Coronary artery (tissue), 2 donors: ENCODE results near the gene LRRC61.

Source experiments
- DNase-seq: peaks from one replicate; pipeline ENCODE4 v3.0.0-alpha.2; 2017; ENCODE audit warnings: low spot score
- H3K27ac ChIP-seq, 2 donors: fragments of 200-600 bp; sonication (generic); one replicate each; pipeline ENCODE4 v1.5.1; 2016 to 2019
- H3K4me3 ChIP-seq: fragments of 200-600 bp; sonication (generic); 2 replicates; pipeline ENCODE4 v1.5.1; 2016; ENCODE audit warnings: mild to moderate bottlenecking, moderate library complexity
- CTCF ChIP-seq: fragments of 200-600 bp; sonication (generic); IDR thresholded peaks from one replicate; pipeline ENCODE4 v1.5.1; 2019; ENCODE audit warnings: antibody characterized with exemption

LRRC61 gene

DNA sequence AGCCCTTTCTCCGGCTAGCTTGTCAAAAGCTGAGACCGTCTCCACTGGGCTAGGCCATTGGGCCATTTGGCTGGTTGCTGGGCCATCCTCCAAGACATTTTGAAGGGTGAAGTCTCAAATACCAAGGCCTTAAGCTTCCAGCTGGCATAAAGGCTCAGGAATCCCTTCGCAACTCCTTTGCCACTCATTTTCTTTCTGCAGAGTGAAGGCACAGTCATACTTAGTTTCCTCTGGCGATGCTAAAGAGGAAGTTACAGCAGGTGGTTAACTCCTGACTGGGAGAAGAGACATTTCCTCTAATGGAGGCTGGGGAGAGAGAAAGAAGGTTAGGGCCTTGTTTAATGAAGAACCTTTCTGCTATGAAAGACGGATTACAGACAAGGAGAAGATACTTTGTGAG is 40.7 kb downstream of the LRRC61 start:
- H3K4me3 ChIP-seq: no peak overlapping the region
- no peak for TF ChIP-seq CTCF
- H3K27ac ChIP-seq: no peak overlapping the region
- DNase-seq: no peak

DNA sequence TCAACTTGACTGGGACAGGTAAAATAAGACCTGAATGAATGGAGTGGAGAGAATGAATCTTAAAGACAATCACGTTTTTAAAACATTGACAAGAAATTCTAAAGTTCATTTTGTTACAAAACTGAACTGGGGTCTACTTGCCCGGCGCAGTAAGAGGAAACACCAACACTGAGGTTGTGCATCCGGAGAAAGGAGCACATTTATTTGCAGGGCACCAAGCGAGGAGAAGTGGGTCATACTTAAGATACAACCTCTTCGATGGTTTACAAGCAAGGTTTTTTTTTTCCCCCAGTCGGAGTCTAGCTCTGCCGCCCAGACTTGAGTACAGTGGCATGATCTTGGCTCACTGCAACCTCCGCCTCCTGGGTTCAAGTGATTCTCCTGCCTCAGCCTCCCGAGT is 42.0 kb downstream of the LRRC61 start:
- no peak for TF ChIP-seq CTCF
- DNase-seq: no peak
- H3K4me3 ChIP-seq: no peak overlapping the region
- no peak overlapping the region for H3K27ac ChIP-seq

- no peak overlapping the region for H3K4me3 ChIP-seq
- TF ChIP-seq CTCF: no peak
- DNase-seq: no peak
- H3K27ac ChIP-seq: no peak overlapping the region
Measured at GRCh38 chr7:150365673-150366398, 42.7 kb downstream of the LRRC61 start.

- Histone ChIP-seq H3K4me3 (peak overlapping the region; percentile 99), H3K27ac (peak overlapping the region; percentile 95 to 99)
- no peak for TF ChIP-seq CTCF
- DNase-seq: no peak
Measured at GRCh38 chr7:150367677-150368095, 44.5 kb downstream of the LRRC61 start.

GRCh38 chr7:150368096-150368883 is 45.1 kb downstream of the LRRC61 start, which contains the start of gene REPIN1:
Gene REPIN1, plus strand, starts transcription at chr7:150368822. Its CDS starts 890 bp downstream, at chr7:150369712.
- peak within 1 kb of the TSS; percentile 95 to 99 for H3K27ac ChIP-seq
- H3K4me3 ChIP-seq: peak within 1 kb of the TSS; percentile 99
- TF ChIP-seq CTCF: no peak
- DNase-seq: peak; percentile 95

GRCh38 chr7:150368884-150369747 is 46.0 kb downstream of the LRRC61 start:
- peak overlapping the region; percentile 95 to 99 for H3K27ac ChIP-seq
- H3K4me3 ChIP-seq: peak overlapping the region; percentile 99
- peak; percentile 89 for DNase-seq
- TF ChIP-seq CTCF: no peak
